ENCODE results near the gene ADAM23.

- TF ChIP-seq CTCF (IDR thresholded peaks at IDR 0.05) = no peak
- TF ChIP-seq POLR2AphosphoS5 (IDR thresholded peaks at IDR 0.05) = no peak
These were observed 22.6 kb upstream of the ADAM23 start for GRCh38 chr2:206420721-206421120.

Data from upper lobe of left lung (tissue), 4 donors.